IMR-90 (cell line): ENCODE measurements around the gene COL5A2. TPM values are rescaled to one million over a fixed set of nuclear protein-coding genes. Genes with fewer than 3 reads are reported as not detected.

Experiments used
- ATAC-seq: fragments of 200-7000 bp; cut with Tn5 transposase; 2 replicates; pipeline ENCODE4 v1.9.1; 2020; ENCODE audit warnings: low read depth, mild to moderate bottlenecking, moderate library complexity
- BruUV-seq: library from RNA; stranded (reverse); fragments of 400-500 nt; replicated peaks from 2 replicates; lab custom pipeline; 2021; lab: Mats Ljungman, UMichigan
- CTCF ChIA-PET: fragments of 300-600 bp; formaldehyde crosslinking; extraction: SDS; loops from one replicate; lab custom pipeline; 2021; ENCODE audit warnings: antibody characterized with exemption; lab: Yijun Ruan, JAX
- POLR2A ChIA-PET: fragments of 300-600 bp; sonication (Branson Sonifier 250); formaldehyde crosslinking; loops from one replicate; lab custom pipeline; 2022; ENCODE audit warnings: antibody characterized with exemption; ENCODE audit not compliant: unreplicated experiment; lab: Charles Lee
- DNase-seq: peaks from one replicate; pipeline ENCODE4 v3.0.0; 2013
- H2AFZ ChIP-seq: replicated peaks from 2 replicates; pipeline ENCODE3; 2013; ENCODE audit warnings: low read length, mild to moderate bottlenecking; ENCODE audit not compliant: poor library complexity
- H2AK5ac ChIP-seq: 2 replicates; pipeline ENCODE4 v1.6.1; 2013; ENCODE audit warnings: low read depth, low read length, inconsistent platforms
- H2AK9ac ChIP-seq: replicated peaks from 2 replicates; pipeline ENCODE3; 2013; ENCODE audit warnings: mild to moderate bottlenecking, low read depth, low read length, moderate library complexity; ENCODE audit not compliant: poor library complexity
- H2BK120ac ChIP-seq: 2 replicates; pipeline ENCODE4 v1.6.1; 2013; ENCODE audit warnings: low read depth, low read length, inconsistent platforms
- H2BK15ac ChIP-seq: 3 replicates; pipeline ENCODE4 v1.6.1; 2013; ENCODE audit warnings: low read depth, low read length, inconsistent platforms
- H2BK20ac ChIP-seq: 2 replicates; pipeline ENCODE4 v1.6.1; 2013; ENCODE audit warnings: low read depth, mild to moderate bottlenecking, inconsistent platforms, low read length, moderate library complexity
- H2BK5ac ChIP-seq: 2 replicates; pipeline ENCODE4 v1.6.1; 2013; ENCODE audit warnings: mild to moderate bottlenecking, low read depth, low read length, inconsistent platforms; ENCODE audit not compliant: poor library complexity, severe bottlenecking
- H3K14ac ChIP-seq: replicated peaks from 2 replicates; pipeline ENCODE4 v1.6.1; 2013; ENCODE audit warnings: low read depth, low read length, inconsistent platforms
- H3K18ac ChIP-seq: 2 replicates; pipeline ENCODE4 v1.6.1; 2013; ENCODE audit warnings: low read depth, low read length, control low read depth
- H3K23ac ChIP-seq: 2 replicates; pipeline ENCODE4 v1.6.1; 2013; ENCODE audit warnings: low read depth, low read length, inconsistent platforms
- H3K27ac ChIP-seq: 2 replicates; pipeline ENCODE4 v1.5.1; 2013; ENCODE audit warnings: mild to moderate bottlenecking, control low read depth, low read length; ENCODE audit not compliant: insufficient read depth
- H3K27me3 ChIP-seq: 2 replicates; pipeline ENCODE4 v1.6.1; 2013; ENCODE audit warnings: low read length; ENCODE audit not compliant: control insufficient read depth, insufficient read depth
- H3K36me3 ChIP-seq: 2 replicates; pipeline ENCODE4 v1.6.1; 2013; ENCODE audit warnings: low read length, mixed read lengths; ENCODE audit not compliant: control insufficient read depth, insufficient read depth
- H3K4ac ChIP-seq: 2 replicates; pipeline ENCODE4 v1.6.1; 2013; ENCODE audit warnings: low read depth, low read length, inconsistent platforms
- H3K4me1 ChIP-seq: 2 replicates; pipeline ENCODE4 v1.6.1; 2013; ENCODE audit warnings: low read length, mixed read lengths; ENCODE audit not compliant: control insufficient read depth, insufficient read depth
- H3K4me2 ChIP-seq: 2 replicates; pipeline ENCODE4 v1.6.1; 2013; ENCODE audit warnings: low read depth, mild to moderate bottlenecking, control low read depth, low read length, moderate library complexity
- H3K4me3 ChIP-seq: 2 replicates; pipeline ENCODE4 v1.5.1; 2013; ENCODE audit warnings: low read depth, mild to moderate bottlenecking, control low read depth, low read length, moderate library complexity; ENCODE audit not compliant: insufficient read depth
- H3K56ac ChIP-seq: 2 replicates; pipeline ENCODE4 v1.6.1; 2013; ENCODE audit warnings: low read length, inconsistent platforms; ENCODE audit not compliant: insufficient read depth; ENCODE audit errors: extremely low read depth
- H3K79me1 ChIP-seq, 2 experiments: 2 replicates each; pipeline ENCODE4 v1.6.1; 2013; ENCODE audit warnings: low read length in 2 of 2, inconsistent platforms in 1 of 2, low read depth in 1 of 2
- H3K9ac ChIP-seq: 2 replicates; pipeline ENCODE4 v1.6.1; 2013; ENCODE audit warnings: low read depth, low read length, control low read depth
- H3K9me1 ChIP-seq: 2 replicates; pipeline ENCODE4 v1.6.1; 2013; ENCODE audit warnings: low read length, inconsistent platforms; ENCODE audit not compliant: insufficient read depth
- H3K9me3 ChIP-seq: 2 replicates; pipeline ENCODE4 v1.6.1; 2013; ENCODE audit warnings: low read length; ENCODE audit not compliant: control insufficient read depth, insufficient read depth
- H4K20me1 ChIP-seq: 2 replicates; pipeline ENCODE4 v1.6.1; 2013; ENCODE audit warnings: low read length, inconsistent platforms; ENCODE audit not compliant: insufficient read depth
- H4K5ac ChIP-seq: 2 replicates; pipeline ENCODE4 v1.6.1; 2013; ENCODE audit warnings: mild to moderate bottlenecking, low read depth, low read length, control low read depth
- H4K8ac ChIP-seq, 2 experiments: 2 replicates each; pipeline ENCODE4 v1.6.1; 2013; ENCODE audit warnings: low read depth in 2 of 2, low read length in 2 of 2, control low read depth in 1 of 2, inconsistent platforms in 1 of 2
- H4K91ac ChIP-seq: 2 replicates; pipeline ENCODE4 v1.6.1; 2013; ENCODE audit warnings: low read depth, low read length, inconsistent platforms; ENCODE audit not compliant: insufficient read depth
- CEBPB ChIP-seq: IDR thresholded peaks from 2 replicates; pipeline ENCODE4 v1.6.1; 2012; ENCODE audit warnings: low read depth, low read length, improper control_type of control experiment
- WGBS, 2 experiments: methylation state at CpG; one replicate each; pipeline versions ENCODE4 v1.1.5 to v1.1.7; 2013; ENCODE audit warnings: missing lambda C conversion rate in 2 of 2; ENCODE audit not compliant: insufficient read length in 1 of 2; ENCODE audit errors: extremely low coverage in 2 of 2; 5-methylcytosine and 5-hydroxymethylcytosine counted together
- dilution Hi-C: fragments of 300-500 bp; cut with HindIII; formaldehyde crosslinking; loops from one replicate; pipeline ENCODE4 v1.14.3; 2018; ENCODE audit warnings: low sequenced_read_pairs; ENCODE audit not compliant: unreplicated experiment
- in situ Hi-C: fragments of 300-500 bp; cut with MboI; formaldehyde crosslinking; loops from 3 replicates; pipeline ENCODE4 v1.14.3; 2019; ENCODE audit warnings: low sequenced_read_pairs, inconsistent platforms, mixed read lengths
- intact Hi-C: fragments of 100-400 bp; cut with micrococcal nuclease; formaldehyde crosslinking; loops from 2 replicates; pipeline ENCODE4 v1.10.0; 2022
- polyA plus RNA-seq, 3 experiments: library from polyadenylated mRNA; depleted of rRNA; stranded (reverse); fragments of >200 nt; gene quantifications; 2 replicates each; pipeline ENCODE4 v1.2.3, GENCODE V29; 2012; ENCODE audit warnings: low replicate concordance in 1 of 3
- total RNA-seq: library from RNA; depleted of rRNA; stranded (reverse); fragments of >200 nt; gene quantifications from 2 replicates; pipeline ENCODE4 v1.2.3, GENCODE V29; 2012
- TF ChIP-seq, protein P1 (sequence below): fragments of 150-350 bp; IDR thresholded peaks from 2 replicates; pipeline ENCODE4 v1.6.1; 2016; ENCODE audit warnings: low read depth, mild to moderate bottlenecking, low read length, moderate library complexity, borderline replicate concordance

The COL5A2 gene
- total and polyA plus RNA-seq, 2 of the 4 experiments (the other 2 are of a cell fraction): 181 to 257 TPM

GRCh38 chr2:189164746-189165145, 14.8 kb downstream of the COL5A2 start:
- Histone ChIP-seq H2AK9ac (no peak overlapping the region), H4K5ac (no peak overlapping the region), H4K91ac (no peak overlapping the region), H4K20me1 (peaks cover 53% of the 10 kb centered on the region), H3K4me1 (peaks cover 21% of the 10 kb centered on the region), H2BK120ac (no peak overlapping the region), H3K56ac (no peak overlapping the region), H2BK20ac (no peak overlapping the region), H3K27me3 (no peaks in the 10 kb centered on the region), H2BK15ac (no peak overlapping the region), H3K79me1 (peaks cover 0 to 33% of the 10 kb centered on the region in 2 experiments; a peak in 2 of 4 replicates), H3K18ac (no peak overlapping the region), H3K4me3 (no peak overlapping the region), H3K9me1 (peaks cover 11% of the 10 kb centered on the region), H3K4ac (no peak overlapping the region), H3K14ac (no peak overlapping the region), H3K9ac (no peak overlapping the region), H3K36me3 (peaks cover 7% of the 10 kb centered on the region), H3K4me2 (no peak overlapping the region), H3K23ac (no peak overlapping the region), H3K9me3 (no peaks in the 10 kb centered on the region), H2BK5ac (peak overlapping the region; percentile 84), H2AFZ (no peak overlapping the region), H2AK5ac (no peak overlapping the region), H3K27ac (no peak overlapping the region), H4K8ac (no peak overlapping the region)
- dilution Hi-C loops (no loop called here), in situ Hi-C loops (no loop called here), intact Hi-C loops (loop anchor here (5.0 kb wide), 1 partner anchor 123 kb away; no protein-coding TSS in a partner anchor)
- DNase-seq (peak; percentile 80), ATAC-seq (peak; percentile 33)
- TF ChIP-seq, protein P1, sequence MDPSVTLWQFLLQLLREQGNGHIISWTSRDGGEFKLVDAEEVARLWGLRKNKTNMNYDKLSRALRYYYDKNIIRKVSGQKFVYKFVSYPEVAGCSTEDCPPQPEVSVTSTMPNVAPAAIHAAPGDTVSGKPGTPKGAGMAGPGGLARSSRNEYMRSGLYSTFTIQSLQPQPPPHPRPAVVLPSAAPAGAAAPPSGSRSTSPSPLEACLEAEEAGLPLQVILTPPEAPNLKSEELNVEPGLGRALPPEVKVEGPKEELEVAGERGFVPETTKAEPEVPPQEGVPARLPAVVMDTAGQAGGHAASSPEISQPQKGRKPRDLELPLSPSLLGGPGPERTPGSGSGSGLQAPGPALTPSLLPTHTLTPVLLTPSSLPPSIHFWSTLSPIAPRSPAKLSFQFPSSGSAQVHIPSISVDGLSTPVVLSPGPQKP: no peak
- TF ChIP-seq CEBPB: peak; percentile 78
- no TSS peak for BruUV-seq
- CTCF ChIA-PET: no interaction called here
- POLR2A ChIA-PET: interaction anchor here (1.6 kb wide), 1 partner anchor 10 kb away, joined by 8 read pairs; no protein-coding TSS in a partner anchor
- WGBS, 2 experiments: no CpG with 5 or more reads among the region's 1 CpG
